RWPE1 (cell line): ENCODE measurements around the gene ACTRT2.

ENCODE experiments used
- CTCF ChIA-PET: fragments of 350-600 bp; sonication (Branson Sonifier 250); formaldehyde crosslinking; extraction: SDS; loops from one replicate; lab custom pipeline; 2021; lab: Yijun Ruan, JAX
- POLR2A ChIA-PET: fragments of 400-600 bp; formaldehyde crosslinking; extraction: SDS; loops from one replicate; lab custom pipeline; 2020; ENCODE audit warnings: antibody characterized with exemption; ENCODE audit not compliant: low non-redundant PET; lab: Yijun Ruan, JAX
- DNase-seq: peaks from one replicate; pipeline ENCODE4 v3.0.0; 2012; ENCODE audit warnings: low spot score
- H3K27ac ChIP-seq: fragments of 450-650 bp; 2 replicates; pipeline ENCODE4 v1.5.1; 2017
- CTCF ChIP-seq: fragments of 450-650 bp; conservative IDR thresholded peaks from 2 replicates; pipeline ENCODE4 v1.5.1; 2017; ENCODE audit warnings: low read depth, mild to moderate bottlenecking

Gene ACTRT2

GRCh38 chr1:3061566-3061965 lies 40.3 kb downstream of the ACTRT2 start:
- CTCF ChIA-PET: interaction anchor here (0.6 kb wide), 1 partner anchor 414 kb away, joined by 4 read pairs; no protein-coding TSS in a partner anchor
- DNase-seq: no peak
- POLR2A ChIA-PET: no interaction called here
- no peak for TF ChIP-seq CTCF
- no peak overlapping the region for H3K27ac ChIP-seq

GRCh38 chr1:3061981-3062615 lies 40.8 kb downstream of the ACTRT2 start:
- ChIA-PET POLR2A (no interaction called here), CTCF (interaction anchor here (0.6 kb wide), 1 partner anchor 10 kb away, joined by 3 read pairs; no protein-coding TSS in a partner anchor)
- no peak overlapping the region for H3K27ac ChIP-seq
- DNase-seq: no peak
- no peak for TF ChIP-seq CTCF

GRCh38 chr1:3062616-3063378 lies 41.5 kb downstream of the ACTRT2 start:
- DNase-seq: no peak
- H3K27ac ChIP-seq: no peak overlapping the region
- ChIA-PET POLR2A (no interaction called here), CTCF (interaction anchor here (0.6 kb wide), 1 partner anchor 9 kb away, joined by 3 read pairs; no protein-coding TSS in a partner anchor)
- TF ChIP-seq CTCF: no peak

GRCh38 chr1:3063379-3064295 lies 42.4 kb downstream of the ACTRT2 start:
- H3K27ac ChIP-seq: no peak overlapping the region
- ChIA-PET POLR2A (no interaction called here), CTCF (no interaction called here)
- DNase-seq: no peak
- no peak for TF ChIP-seq CTCF

- POLR2A ChIA-PET: no interaction called here
- CTCF ChIA-PET: no interaction called here
- no peak overlapping the region for H3K27ac ChIP-seq
- DNase-seq: no peak
- no peak for TF ChIP-seq CTCF
These were observed 43.1 kb downstream of the ACTRT2 start for GRCh38 chr1:3064296-3064850.

- POLR2A ChIA-PET: no interaction called here
- CTCF ChIA-PET: no interaction called here
- DNase-seq: no peak
These were observed 43.6 kb downstream of the ACTRT2 start for GRCh38 chr1:3064901-3065300.

More at GRCh38 chr1:3064901-3065300, 43.6 kb downstream of the ACTRT2 start:
- no peak overlapping the region for H3K27ac ChIP-seq
- no peak for TF ChIP-seq CTCF
